Measurements from ENCODE around the gene FAF1. TPM values are rescaled to one million over a fixed set of nuclear protein-coding genes. Genes with fewer than 3 reads are reported as not detected.
"Not testable (repeated sequence)": the region's sequence is repeated elsewhere in the genome, so short reads cannot be mapped to it uniquely, and the experiment has no call there.

FAF1 gene
- total RNA-seq, 1 donor from 2014 or later: 47.8 TPM

DNA sequence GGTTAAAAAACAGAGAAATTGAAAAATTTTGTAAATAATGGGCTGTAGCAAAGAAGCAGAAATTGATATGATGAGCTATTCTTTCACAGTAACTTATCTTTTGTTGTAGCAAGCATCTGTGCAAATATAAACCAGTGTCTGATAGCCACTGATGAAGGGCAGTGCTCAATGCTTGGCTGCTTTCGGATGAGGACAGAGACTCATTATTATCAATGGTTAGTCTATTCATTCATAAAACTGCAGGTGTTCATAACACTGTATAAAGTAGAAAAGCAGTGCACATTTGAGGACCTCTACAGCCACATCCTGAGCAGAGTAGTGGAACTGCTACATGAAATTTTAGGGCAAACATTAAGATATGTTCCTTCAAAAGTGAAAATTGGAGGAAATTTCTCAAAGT lies 107.2 kb downstream of the FAF1 start:
- no peak for DNase-seq (ENCODE audit: low spot score)

DNA sequence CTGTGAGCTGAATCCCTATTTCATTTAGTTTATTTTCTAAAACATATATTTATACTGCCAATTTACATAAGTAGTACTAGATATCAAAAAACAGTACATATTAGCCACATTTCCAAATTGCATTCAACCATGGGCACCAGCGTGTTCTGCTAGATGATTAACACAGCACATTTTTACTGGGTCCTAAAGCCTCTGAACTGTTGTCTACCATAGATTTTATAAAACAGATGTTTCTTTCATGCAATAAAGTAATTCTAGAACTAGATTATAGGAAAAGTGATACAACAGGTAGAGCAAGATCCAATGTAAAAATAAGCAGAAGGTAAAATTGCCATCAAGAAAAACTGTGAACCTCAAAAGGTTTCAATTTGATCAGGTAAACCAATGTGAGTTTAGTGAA lies 108.6 kb downstream of the FAF1 start:
- no peak for DNase-seq (ENCODE audit: low spot score)

DNA sequence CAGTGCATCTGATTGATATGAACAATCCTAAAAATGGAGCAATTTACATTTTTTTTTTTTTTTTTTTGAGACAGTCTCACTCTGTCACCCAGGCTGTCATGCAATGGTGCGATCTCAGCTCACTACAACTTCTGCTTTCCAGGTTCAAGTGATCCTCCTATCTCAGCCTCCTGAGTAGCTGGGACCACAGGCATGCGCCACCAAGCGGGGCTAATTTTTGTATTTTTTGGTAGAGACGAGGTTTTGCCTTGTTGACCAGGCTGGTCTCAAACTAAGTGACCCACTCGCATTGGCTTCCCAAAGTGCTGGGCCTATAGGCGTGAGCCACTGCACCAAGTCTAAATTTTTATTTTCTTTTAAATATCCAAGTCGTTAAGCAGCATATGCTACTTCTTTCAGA lies 109.0 kb downstream of the FAF1 start:
- DNase-seq (ENCODE audit: low spot score): no peak

DNA sequence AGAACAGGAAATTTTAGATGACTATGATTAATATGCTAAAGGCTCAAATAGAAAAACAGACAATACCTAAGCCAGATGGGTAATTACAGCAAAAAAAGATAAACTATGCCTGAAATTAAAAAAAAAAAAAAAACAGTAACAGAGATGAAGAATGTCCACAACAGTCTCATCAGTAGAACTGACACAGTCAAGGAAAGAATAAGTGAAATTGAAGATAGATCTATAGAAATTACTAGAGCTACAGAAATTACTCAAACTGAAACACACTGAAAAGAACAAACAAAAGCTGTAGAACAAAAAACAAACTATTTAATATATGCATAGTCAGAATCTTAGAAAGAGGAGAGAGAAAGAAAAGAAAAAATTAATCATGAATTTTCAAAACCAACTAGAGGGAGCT lies 112.8 kb downstream of the FAF1 start:
- DNase-seq (ENCODE audit: low spot score): no peak

DNA sequence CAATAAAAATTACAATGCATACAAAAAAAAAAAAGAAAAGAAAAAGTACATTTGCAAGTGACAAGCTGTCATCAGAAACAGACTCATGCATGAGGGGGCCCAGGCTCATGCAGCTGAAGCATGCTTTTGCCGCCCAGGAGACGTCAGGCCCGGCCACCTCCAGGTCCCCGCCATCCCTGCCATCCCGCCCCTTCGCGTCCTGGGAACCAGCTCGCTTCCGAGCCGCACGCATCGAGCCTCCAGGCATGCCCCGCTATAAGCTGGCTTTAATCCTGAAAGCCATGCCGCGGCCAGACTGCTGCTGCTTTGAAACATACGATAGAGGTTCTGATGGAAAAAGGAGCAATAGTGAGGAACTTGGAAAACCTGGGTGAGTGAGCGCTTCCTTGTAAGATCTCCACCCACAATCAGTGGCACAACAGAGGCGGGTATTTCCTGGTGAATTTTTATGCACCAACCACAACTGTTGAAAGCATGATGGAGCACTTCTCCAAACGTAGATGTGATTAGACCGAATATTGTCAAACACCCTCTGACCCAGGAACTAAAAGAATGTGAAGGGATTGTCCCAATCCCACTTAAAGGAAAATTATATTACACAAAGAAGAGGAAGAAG lies 113.7 kb downstream of the FAF1 start:
- no peak for DNase-seq (ENCODE audit: low spot score)

DNA sequence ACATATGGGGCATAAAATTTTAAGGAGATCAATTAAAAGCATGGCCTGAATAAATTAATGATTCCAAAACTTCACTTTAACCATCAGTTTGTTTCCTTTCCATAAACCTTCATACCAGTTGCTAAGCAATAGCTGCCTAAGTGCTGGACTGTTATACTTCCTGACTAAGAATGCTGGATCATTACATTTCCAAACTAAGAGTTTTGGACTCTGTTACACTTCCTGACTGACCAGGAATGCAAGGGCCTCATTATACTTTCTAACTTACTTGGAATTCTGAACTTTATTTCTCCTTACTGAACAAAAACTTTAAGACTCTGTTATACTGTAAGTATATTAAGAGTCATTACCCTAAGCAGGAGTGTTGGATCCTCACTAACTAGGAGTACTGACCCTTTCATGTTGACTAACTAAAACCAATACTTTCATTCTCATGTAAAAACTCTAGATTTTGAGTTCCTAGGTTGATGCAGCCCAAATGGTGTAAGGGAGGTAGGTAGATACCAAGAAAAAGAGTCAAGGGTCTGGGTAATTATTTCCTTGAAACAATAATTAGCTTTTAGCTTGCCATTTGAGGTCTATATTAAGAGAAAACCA lies 118.2 kb downstream of the FAF1 start:
- no peak for DNase-seq (ENCODE audit: low spot score)

DNA sequence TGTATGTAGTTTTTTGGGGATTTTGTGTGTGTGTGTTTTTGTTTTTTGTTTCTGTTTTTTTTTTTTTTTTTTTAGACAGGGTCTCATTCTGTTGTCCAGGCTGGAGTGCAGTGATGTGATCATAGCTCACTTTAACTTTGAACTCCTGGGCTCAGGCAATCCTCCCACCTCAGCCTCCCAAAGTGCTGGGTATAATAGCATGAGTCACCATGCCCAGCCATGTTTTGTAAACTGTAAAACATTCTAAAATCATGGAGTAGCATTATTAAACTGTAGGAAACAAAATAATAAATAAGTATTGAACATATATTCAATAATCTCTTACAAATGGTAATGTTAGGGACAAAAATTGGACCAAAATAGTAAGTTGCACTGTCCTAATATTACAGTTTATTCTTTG lies 124.0 kb downstream of the FAF1 start:
- no peak for DNase-seq (ENCODE audit: low spot score)

DNA sequence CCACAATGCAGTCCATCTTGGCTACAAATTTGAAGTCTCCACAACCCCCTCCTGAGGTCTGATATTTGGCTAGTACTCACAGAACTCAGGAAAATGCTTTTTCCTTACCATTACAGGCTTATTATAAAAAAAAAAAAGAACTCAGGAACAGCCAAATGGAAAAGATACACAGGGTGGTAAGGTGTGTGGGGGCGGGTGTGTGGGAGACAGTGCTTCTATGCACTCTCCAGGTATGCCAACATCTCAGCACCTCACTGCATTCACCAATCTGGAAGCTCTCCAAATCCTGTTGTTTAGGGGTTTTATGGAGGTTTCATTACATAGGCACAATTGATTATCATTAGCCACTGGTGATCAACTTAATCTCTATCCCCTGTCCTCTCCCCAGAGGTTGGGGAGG lies 126.9 kb downstream of the FAF1 start:
- no peak for DNase-seq (ENCODE audit: low spot score)

DNA sequence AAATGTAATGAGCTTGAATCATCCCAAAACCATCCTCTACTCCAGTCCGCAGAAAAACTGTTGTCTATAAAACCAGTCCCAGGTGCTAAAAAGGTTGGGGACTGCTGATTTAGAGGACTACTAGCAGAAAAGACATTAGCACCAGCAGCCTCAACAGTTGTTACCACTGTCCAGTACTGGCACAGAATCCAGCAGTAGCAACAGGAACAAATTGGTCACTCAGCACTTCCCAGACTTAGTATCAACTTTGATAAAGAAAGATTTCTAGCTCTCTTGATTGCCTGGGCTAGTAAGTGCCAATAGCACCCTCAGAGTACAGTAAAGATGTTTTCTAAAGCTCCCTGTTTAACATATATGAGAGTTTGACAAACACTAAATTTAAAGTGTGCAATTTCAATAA lies 127.9 kb downstream of the FAF1 start:
- no peak for DNase-seq (ENCODE audit: low spot score)

DNA sequence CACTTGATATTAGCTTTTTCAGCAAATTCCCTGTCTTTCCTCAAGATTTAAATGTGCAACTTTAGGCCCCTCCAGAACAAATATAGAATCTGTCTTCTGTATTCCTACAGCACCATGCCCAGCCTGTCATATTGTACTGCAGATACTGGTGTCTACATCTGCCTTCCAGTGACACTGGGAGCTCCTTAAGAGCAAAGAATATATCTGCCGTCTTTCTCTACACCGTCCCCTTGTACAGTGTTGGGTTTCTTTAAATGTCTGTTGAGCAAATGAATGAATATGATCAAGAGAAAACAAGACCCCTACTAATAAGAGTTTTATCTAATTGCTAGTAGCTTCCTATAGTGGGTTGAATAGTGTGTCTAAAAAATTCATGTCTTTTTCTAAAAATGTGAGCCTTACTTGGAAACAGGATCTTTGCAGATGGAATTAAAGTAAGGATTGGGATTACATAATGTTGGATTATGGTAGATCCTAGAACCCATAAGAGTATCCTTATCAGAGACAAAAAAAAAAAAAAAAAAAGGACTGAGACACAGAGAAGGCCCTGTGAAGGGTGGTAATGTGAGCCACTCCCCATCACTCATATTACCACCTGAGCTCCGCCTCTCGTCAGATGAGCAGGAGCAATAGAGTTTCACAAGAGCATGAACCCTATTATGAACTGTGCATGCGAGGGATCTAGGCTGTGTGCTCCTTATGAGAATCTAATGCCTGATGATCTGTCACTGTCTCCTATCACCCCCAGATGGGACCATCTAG lies 128.6 kb downstream of the FAF1 start:
- DNase-seq (ENCODE audit: low spot score): no peak

DNA sequence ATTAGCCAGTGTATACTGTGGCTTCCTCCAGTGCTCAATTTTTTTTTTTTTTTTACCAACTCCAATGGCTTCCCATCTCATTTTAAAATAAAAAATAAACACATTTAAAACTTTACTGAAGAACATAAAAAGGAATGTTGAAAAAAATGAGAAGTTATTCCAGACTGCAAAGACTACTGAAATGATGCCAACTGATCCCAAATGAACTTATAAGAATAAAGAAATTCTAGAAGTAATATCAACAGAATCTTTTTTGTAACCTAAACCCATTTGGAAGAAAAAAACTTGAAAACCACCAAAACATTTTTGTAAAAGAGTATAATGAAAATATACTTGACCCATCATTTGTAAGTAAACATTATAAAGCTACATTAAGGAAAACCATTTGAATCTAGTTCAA lies 129.4 kb downstream of the FAF1 start:
- no peak for DNase-seq (ENCODE audit: low spot score)

DNA sequence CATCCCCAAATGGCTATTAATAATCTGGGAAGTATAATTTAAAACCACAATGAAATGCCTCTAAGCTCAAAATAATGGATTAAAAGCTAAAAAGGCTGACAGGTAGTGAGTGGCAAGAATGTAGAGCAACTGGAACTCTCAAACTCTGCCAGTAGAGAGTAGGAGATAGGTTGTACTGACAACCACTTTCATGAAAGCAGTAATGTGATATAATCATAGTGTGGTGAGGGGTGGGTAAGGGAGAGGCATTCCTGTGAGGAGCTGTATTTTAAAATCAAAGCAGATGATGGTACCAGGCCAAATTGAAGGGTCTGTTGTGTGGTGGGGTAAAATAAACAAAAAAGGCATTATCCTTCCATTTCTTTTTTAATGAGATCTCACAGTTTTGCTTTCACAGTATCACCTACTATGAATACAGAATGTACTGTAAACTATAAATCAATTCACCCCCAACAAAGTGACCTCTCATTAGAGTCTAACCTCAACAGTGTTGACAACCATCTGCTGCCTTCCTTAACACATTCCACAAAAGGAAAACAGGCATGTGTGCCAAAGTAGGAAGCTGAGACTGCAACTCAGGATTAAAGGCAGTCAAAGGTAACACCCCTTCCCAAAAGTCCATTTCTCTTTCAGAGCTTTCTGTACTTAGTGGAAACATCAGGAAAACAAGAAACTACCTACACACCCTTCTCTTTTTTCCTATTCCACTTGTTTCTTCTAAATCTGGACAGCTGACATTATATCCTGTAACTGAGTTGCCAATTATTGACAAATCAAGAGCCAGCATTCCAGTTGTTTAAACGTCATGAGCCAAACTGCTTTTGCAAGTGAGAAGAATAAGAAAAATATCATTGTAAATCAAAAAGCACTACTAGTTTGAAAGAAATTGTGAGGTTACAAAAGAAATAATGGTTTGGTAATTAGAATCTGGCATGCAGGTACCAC lies 130.8 kb downstream of the FAF1 start:
- no peak for DNase-seq (ENCODE audit: low spot score)

DNA sequence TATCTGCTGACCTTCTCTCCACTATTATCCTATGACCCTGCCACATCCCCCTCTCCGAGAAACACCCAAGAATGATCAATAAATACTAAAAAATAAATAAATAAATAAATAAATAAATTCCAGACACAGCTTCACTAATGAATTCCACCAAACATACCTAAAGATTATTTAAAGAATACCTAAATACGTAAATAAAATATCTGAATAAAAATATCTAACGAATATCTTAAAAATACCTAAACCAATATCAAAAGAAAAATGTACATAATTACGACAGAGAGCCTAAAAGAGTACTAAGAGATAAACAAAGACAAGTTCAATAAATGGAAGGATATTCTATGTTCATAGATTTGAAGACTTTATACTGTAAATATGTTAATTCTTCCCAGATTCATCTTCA lies 132.5 kb downstream of the FAF1 start:
- DNase-seq (ENCODE audit: low spot score): no peak

DNA sequence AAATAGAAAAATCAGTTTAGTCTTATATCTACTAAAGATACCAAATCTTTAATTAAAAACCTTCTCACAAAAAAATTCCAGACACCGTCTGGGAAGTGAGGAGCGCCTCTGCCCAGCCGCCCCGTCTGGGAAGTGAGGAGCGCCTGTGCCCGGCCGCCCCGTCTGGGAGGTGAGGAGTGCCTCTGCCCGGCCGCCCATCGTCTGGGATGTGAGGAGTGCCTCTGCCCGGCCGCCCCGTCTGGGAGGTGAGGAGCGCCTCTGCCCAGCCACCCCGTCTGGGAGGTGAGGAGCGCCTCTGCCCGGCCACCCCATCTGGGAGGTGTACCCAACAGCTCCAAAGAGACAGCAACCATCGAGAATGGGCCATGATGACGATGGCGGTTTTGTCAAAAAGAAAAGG lies 133.3 kb downstream of the FAF1 start:
- not testable (repeated sequence) for DNase-seq (ENCODE audit: low spot score)

DNA sequence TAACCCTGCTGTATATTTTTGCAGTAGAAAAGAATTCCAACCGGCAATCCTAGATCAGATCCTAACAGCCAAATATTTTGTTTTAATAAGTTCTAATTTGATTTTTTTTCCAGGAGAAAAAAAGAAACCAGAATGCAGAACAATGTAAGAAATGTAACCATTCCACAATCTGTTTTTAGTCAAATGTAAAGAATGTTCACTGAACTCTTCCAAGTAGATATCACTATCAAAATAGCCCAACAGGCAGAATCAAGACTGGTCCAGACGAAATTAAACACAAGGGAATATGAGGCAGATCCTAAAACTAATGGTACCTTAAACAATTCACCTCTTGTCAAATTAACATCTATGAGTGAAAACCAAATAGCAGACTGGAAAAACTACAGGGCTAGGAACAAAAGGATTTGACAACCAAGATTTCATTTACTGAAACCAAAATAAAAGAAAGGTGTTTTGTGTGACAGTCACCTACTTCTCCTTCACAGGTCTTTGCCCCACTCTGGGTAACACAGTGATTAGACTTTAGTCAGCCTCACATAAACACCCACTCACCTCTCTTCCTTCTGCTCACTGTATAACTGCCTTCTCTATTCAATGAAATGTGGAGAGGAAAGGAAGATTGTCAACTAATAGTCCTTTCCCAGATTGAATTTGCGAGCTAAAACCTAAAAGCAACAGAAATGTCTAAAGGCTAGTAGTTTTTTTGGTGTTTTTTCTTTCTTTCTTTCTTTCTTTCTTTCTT lies 137.9 kb downstream of the FAF1 start:
- DNase-seq (ENCODE audit: low spot score): no peak

DNA sequence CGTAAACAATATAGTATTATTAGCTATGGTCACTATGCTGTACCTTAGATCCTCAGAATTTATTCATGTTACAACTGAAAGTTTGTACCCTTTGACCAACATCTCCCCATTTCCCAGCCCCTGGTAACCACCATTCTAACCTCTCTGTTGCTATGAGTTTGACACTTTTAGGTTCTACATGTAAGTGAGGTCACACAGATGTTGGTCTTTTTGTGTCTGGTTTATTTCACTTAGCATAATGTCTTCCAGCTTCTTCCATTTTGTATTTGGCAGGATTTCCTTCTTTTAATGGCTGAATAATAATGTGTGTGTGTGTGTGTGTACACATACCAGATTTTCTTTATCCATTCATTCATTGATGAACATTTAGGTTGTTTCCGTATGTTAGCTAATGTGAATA lies 139.5 kb downstream of the FAF1 start:
- no peak for DNase-seq (ENCODE audit: low spot score)

DNA sequence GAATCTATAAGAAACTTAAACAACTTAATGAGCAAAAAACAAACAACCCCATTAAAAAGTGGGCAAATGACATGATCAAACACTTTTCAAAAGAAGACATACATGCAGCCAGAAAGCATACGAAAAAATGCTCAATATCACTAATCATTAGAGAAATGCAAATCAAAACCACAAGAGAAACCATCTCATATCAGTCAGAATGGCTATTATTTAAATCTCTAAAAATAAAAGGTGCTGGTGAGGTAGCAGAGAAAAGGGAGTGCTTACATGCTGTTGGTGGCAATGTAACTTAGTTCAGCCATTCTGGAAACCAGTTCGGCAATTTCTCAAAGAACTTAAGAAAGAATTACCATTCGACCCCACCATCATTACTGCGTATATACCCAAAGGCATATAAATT lies 147.7 kb downstream of the FAF1 start:
- no peak for DNase-seq (ENCODE audit: low spot score)

DNA sequence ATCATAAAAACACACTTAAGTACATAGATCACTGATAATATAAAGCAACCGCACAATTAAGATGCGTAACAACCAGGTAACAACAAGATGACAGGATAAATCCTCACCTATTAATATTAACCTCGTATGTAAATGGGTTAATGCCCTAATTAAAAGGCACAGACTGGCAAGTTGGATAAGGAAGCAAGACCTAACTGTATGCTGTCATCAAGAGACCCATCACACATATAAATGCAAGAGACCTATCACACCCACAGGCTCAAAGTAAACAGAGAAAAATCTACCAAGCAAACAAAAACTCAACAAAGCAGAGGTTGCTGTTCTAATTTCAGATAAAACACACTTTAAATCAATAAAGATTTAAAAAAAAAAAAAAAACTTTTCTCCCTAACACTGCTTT lies 151.8 kb downstream of the FAF1 start:
- DNase-seq (ENCODE audit: low spot score): no peak

DNA sequence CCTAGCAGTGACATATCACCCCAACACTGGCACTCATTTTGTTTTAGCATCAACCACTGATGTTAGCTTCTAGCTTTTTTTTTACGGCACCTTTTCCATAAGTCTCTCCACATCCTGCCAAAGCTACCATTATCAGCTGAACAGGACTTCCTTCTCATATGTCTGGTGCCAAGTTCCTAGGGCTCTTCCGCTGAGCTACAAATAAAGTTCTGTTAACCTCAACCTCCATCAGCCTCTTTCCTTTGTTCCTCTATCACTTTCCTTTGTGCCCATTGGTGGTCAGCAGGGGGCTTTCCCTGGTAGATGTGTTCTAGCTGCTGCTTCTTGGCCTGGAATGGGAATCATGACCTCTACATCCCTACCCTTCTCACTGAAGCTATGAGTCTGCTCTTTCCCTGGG lies 163.8 kb downstream of the FAF1 start:
- no peak for DNase-seq (ENCODE audit: low spot score)

DNA sequence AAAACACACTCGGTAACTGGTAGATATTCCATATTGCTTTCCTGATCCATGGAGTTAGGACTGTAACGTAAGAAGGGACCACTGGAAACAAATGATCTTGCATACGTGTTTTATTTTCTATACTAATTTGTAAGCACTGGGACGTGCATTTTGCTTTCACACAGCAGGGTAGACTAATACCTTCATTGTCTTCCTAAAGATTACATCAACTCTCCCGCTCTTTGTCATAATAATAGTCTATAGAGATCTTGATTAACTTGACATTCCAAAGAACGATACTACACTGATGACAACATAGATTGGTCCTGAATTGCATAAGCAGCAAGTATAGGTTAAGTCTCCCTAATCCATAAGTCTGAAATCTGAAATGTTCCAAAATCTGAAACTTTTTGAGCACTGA lies 166.5 kb downstream of the FAF1 start:
- DNase-seq (ENCODE audit: low spot score): no peak

DNA sequence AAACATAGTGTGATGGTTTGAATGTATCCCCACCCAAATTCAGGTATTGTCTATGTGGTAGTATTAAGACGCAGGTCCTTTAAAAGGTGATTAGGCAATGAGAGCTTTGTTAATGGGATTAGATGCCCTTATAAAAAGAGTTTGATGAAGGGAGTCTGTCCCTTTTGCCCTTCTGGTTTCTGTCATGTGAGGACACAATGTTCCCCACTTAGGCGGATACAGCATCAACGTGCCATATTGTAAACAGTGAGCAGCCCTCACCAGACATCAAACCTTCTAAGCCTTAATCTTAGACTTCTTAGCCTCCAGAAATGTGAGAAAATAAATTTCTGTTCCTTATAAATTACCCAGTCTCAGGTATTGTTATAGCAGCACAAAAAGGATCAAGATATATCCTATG lies 172.8 kb downstream of the FAF1 start:
- DNase-seq (ENCODE audit: low spot score): no peak
